Fibroblast of skin of left quadriceps (primary cell): Measurements from ENCODE around the gene SERBP1.
A peak's percentile ranks its signal among the peaks of the same experiment; 100 is the strongest.
"Not testable (repeated sequence)": the region's sequence is repeated elsewhere in the genome, so short reads cannot be mapped to it uniquely, and the experiment has no call there.

Experiments used
- DNase-seq, 2 experiments: peaks; one replicate each; pipeline ENCODE4 v3.0.0-alpha.2; 2013; ENCODE audit warnings: low read depth in 2 of 2

Gene SERBP1

GRCh38 chr1:67407498-67407897 lies 22.7 kb downstream of the SERBP1 start:
- DNase-seq = no peak

GRCh38 chr1:67405473-67406245 lies 24.5 kb downstream of the SERBP1 start:
- DNase-seq = no peak

GRCh38 chr1:67404212-67404620 lies 26.0 kb downstream of the SERBP1 start:
- no peak for DNase-seq

- DNase-seq = no peak
Measured at GRCh38 chr1:67401443-67401842, 28.8 kb downstream of the SERBP1 start.

GRCh38 chr1:67400029-67400786 lies 30.0 kb downstream of the SERBP1 start:
- DNase-seq = not testable (repeated sequence)

DNA sequence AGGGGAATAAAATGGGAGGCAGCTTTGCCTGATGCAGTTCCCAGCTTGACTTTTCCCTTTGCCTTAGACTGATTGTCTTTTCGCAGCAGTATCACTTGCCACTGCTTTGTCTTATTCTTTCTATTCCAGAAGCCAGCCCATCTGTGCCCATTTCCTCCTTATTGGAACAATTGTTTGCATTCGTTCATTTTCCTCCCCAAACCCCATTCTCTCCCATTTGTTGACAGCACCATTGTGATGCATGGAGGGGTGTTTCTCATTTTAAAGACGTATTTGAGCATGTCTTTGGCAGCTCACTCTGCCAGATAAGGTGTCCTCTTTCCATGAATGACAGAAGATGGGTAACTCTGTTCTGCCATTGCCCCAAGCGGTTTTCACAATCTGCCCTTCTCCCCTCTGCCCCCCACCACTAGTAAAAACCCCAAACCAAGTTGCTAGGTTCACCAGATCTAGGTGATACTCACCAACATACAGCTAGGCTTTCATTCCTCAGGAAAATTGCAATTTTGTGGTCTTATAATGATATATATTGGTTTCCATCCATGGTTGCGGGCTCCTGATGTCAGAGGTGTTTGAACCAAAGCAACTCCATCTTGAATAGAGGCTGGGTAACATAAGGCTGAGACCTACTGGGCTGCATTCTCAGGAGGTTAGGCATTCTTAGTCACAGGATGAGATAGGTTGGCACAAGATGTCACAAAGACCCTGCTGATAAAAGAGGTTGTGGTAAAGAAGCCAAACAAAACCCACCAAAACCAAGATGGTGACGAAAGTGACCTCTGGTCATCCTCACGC lies 30.8 kb downstream of the SERBP1 start:
- DNase-seq = no peak

GRCh38 chr1:67394548-67394947 lies 35.7 kb downstream of the SERBP1 start:
- DNase-seq = no peak

DNA sequence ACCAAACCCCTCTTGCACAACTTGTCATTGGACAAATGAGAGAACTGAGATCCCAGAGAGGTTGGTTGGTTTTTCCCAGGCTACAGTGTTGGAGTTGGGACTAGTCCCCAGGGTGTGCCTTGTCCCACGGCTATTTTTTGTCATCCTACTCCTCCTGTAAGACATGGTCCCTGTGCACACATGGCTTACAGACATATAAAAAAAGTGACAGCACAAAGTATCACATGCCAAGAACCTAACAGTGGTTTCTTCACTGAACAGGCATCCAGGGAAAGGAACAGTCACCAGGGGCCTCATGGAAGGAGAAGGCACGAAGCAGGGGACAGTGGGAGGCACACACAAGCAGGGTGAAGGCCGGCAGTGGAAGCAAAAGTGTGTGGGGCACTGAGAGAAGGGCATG lies 36.5 kb downstream of the SERBP1 start:
- no peak for DNase-seq

DNA sequence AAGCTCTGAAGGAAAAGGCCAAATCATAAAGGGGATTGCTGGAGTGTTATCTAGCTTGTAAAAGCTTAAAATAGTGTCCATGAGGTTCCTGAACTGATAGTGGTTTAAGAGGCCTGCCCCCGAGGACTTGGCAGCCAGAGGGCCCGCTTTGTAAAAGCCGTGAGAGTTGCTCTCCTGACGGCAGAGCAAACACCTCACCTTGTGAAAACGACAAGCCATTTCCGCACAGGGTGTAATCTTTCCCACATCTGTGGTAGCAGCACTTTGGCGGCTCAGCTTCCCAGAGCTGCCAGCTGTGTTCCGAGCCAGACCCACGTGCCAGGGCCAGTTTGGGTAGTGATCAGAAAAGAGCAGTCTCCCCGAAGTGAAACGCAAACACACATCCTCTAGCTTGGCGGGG lies 37.0 kb downstream of the SERBP1 start:
- DNase-seq = no peak

- peak; percentile 55 to 58 for DNase-seq
Measured at GRCh38 chr1:67390041-67390887, 39.9 kb downstream of the SERBP1 start.

GRCh38 chr1:67383999-67384638 lies 46.1 kb downstream of the SERBP1 start:
- no peak for DNase-seq

DNA sequence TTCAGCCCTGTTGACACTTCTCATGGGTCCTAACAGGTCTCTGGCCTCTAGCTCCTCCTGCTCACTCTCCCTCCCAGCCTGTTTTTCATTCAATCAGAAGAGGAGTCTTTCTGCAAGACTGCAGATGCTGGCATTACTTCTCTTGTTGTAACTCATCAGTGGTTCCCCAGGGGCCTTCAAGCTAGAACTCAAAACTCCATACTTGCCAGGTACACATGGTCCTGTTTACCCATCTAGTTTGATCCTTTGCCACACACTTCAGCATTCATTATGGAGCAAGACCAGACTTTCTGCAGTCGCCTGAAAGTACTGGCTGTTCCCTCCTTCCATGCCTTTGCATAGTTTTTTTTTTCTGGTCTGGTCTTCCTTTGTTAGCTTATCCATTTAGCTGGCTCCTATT lies 47.9 kb downstream of the SERBP1 start:
- no peak for DNase-seq

- no peak for DNase-seq
Measured at GRCh38 chr1:67381154-67381553, 49.0 kb downstream of the SERBP1 start.

GRCh38 chr1:67377253-67377652 lies 52.9 kb downstream of the SERBP1 start:
- DNase-seq = no peak

DNA sequence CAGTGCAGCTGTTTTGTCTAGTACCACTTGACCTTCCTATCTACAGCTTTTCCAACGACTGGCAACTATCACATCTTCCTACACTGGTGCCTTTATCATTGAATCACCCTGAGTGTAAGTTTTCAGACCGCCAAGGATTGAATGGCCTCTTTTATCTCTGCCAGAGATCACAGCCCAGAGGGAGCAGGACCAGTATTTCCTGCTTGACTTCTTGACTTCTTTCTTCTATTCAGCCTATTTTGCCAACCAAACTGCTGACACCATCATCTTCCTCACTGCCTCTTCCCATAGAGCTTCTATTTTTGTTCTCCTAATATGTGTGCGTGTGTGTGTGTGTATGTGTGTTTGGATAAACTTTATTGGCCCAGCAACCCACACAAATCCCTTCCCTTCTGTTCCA lies 53.8 kb downstream of the SERBP1 start:
- no peak for DNase-seq

DNA sequence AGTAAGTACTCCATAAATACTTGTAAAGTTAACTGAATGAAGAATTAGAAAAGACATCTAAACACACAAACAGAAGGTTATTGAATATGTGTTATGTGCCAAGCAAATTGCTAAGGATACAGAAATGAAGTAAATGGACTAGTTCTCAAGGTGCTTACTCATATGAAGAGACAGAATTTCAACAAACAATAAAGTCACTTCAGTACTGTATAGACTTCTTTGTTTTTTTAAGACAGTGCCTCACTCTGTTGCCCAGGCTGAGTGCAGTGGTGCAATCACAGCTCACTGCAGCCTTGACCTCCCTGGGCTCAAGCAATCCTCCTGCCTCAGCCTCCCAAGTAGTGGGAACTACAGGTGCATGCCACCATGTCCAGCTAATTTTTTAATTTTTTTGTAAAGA lies 57.3 kb downstream of the SERBP1 start:
- no peak for DNase-seq

GRCh38 chr1:67372136-67372535 lies 58.1 kb downstream of the SERBP1 start:
- DNase-seq = peak in 1 of 2 experiments; percentile 27

DNA sequence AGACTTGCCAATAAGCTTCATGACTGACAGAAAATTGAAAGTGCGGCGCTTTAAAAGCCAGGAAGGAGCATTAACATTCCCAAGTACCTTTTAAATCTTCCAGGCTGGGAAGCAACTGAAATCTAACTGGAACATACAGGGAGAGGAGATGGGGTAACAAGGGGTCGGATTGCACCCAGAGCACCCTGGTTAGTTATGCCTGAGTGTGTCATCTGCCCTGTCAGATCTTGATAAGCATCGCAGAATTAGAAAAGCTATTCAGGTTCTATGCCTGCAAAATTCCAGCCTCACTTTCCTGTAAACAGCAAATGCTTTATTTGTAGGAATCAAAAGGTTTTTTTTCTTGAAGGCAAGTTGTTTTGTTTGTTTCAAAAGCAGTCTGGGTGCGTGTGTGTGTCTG lies 58.5 kb downstream of the SERBP1 start:
- no peak for DNase-seq

- DNase-seq = no peak
Measured at GRCh38 chr1:67371043-67371442, 59.2 kb downstream of the SERBP1 start.

GRCh38 chr1:67368046-67368514 lies 62.1 kb downstream of the SERBP1 start:
- no peak for DNase-seq
